BJ (cell line): Measurements from ENCODE around the gene PROX1. TPM values are rescaled to one million over a fixed set of nuclear protein-coding genes. Genes with fewer than 3 reads are reported as not detected.

Source experiments
- CTCF ChIA-PET: fragments of 350-600 bp; formaldehyde crosslinking; extraction: SDS; loops from one replicate; lab custom pipeline; 2021; ENCODE audit warnings: antibody characterized with exemption, inconsistent platforms; lab: Yijun Ruan, JAX
- POLR2A ChIA-PET: fragments of 300-600 bp; sonication (Branson Sonifier 250); formaldehyde crosslinking; extraction: SDS; loops from one replicate; lab custom pipeline; 2021; ENCODE audit warnings: antibody characterized with exemption; lab: Charles Lee
- DNase-seq: peaks from one replicate; pipeline ENCODE4 v3.0.0-alpha.2; 2011; ENCODE audit warnings: low read depth
- H3K27me3 ChIP-seq: 2 replicates; pipeline ENCODE4 v1.6.0; 2011; ENCODE audit warnings: low read length; ENCODE audit not compliant: control insufficient read depth, insufficient read depth
- H3K36me3 ChIP-seq: 2 replicates; pipeline ENCODE4 v1.5.1; 2011; ENCODE audit warnings: low read length; ENCODE audit not compliant: control insufficient read depth, insufficient read depth
- H3K4me3 ChIP-seq: 2 replicates; pipeline ENCODE4 v1.5.1; 2011; ENCODE audit warnings: low read depth, mild to moderate bottlenecking, control low read depth, low read length
- polyA plus RNA-seq: library from polyadenylated mRNA; depleted of rRNA; stranded (reverse); fragments of >200 nt; gene quantifications from 2 replicates; pipeline ENCODE4 v1.2.3, GENCODE V29; 2011
- TF ChIP-seq, protein P1 (sequence below): IDR thresholded peaks from 2 replicates; pipeline ENCODE4 v1.5.1; 2011; ENCODE audit warnings: low read depth, mild to moderate bottlenecking, control low read depth, inconsistent platforms, low read length, moderate library complexity; ENCODE audit not compliant: insufficient read depth

The PROX1 gene
- polyA plus RNA-seq, 1 experiment, result 0.11 TPM

DNA sequence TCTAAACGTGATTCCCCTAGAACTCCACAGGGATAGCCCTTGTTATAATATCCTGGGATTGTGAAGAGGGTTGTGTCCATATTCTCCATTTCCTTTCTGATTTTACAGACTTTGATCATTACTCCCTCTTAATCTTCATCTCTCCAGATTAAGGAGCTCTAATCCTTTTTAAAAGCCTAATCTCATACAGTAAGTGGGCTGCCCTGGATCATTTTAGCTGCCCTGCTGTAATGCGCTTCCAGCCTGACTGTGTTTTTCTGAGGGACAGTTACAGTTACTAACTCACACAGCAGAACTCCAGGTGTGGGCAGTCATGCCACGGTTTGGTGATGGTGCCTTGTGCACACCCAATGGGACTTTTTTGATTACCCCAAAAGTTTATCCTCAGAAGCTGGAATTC lies 33.5 kb downstream of the PROX1 start:
- H3K36me3 ChIP-seq, result no peaks in the 10 kb centered on the region
- no peak for DNase-seq
- no peak overlapping the region for H3K4me3 ChIP-seq
- no peaks in the 10 kb centered on the region for H3K27me3 ChIP-seq
- ChIA-PET CTCF (no interaction called here), POLR2A (no interaction called here)
- TF ChIP-seq, protein P1, sequence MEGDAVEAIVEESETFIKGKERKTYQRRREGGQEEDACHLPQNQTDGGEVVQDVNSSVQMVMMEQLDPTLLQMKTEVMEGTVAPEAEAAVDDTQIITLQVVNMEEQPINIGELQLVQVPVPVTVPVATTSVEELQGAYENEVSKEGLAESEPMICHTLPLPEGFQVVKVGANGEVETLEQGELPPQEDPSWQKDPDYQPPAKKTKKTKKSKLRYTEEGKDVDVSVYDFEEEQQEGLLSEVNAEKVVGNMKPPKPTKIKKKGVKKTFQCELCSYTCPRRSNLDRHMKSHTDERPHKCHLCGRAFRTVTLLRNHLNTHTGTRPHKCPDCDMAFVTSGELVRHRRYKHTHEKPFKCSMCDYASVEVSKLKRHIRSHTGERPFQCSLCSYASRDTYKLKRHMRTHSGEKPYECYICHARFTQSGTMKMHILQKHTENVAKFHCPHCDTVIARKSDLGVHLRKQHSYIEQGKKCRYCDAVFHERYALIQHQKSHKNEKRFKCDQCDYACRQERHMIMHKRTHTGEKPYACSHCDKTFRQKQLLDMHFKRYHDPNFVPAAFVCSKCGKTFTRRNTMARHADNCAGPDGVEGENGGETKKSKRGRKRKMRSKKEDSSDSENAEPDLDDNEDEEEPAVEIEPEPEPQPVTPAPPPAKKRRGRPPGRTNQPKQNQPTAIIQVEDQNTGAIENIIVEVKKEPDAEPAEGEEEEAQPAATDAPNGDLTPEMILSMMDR, result no peak

DNA sequence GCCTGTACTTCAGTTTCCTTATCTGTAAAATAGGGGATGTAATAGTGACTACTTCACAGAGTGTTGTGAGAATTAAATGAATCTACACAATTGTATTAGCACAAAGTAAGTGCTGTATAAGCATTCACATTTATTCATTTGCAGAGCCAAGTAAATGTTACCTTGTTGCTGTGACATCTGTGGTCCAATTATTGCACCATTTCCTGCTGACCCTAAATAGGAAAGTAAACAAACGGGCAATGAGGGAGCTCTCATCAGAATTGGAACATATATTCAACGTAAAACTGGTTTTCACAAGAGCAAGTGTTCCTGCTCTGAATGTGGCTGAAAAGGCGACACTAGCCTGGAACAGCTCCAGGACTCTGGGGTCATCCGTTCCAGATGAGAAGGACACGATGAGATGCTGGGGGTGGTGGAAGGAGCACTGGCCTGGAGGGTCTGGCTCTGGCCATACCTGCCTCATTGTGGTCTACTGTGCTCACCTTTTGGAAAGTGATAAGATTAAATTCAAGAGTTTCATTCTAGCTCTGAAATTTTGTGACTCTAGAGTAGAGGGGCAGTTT lies 34.5 kb downstream of the PROX1 start:
- H3K4me3 ChIP-seq, result no peak overlapping the region
- ChIA-PET POLR2A (no interaction called here), CTCF (no interaction called here)
- no peak for DNase-seq
- H3K27me3 ChIP-seq, result no peaks in the 10 kb centered on the region
- TF ChIP-seq, protein P1, result no peak
- no peaks in the 10 kb centered on the region for H3K36me3 ChIP-seq

DNA sequence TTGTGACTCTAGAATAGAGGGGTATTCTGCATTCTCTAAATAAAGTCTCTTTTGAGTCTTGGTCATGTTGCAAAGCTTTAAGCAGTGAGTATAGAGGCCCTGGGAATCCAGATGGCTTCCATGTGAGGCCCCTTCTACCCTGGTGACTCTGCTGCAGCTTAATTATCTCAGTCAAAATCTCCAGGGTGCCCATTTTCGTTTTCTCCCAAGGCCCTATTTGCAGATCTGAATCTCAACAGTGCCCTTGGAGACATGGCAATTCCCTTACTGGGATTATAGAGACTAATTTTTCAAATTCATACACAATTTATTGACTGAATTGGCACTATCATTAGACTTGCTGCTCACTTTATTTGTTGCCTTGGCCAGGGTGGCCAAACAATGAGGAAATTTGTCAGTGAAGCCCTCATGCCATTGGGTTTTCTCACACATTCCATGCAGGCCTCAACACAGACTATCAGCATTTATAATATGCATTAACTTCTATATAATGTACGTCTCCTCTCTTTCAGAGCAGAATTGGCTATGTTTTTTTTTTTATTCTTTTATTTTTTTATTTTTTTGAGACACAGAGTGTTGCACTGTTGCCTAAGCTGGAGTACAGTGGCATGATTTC lies 35.1 kb downstream of the PROX1 start:
- DNase-seq, result no peak
- Histone ChIP-seq H3K36me3 (no peaks in the 10 kb centered on the region), H3K4me3 (no peak overlapping the region), H3K27me3 (no peaks in the 10 kb centered on the region)
- TF ChIP-seq, protein P1, result no peak
- ChIA-PET CTCF (no interaction called here), POLR2A (no interaction called here)

DNA sequence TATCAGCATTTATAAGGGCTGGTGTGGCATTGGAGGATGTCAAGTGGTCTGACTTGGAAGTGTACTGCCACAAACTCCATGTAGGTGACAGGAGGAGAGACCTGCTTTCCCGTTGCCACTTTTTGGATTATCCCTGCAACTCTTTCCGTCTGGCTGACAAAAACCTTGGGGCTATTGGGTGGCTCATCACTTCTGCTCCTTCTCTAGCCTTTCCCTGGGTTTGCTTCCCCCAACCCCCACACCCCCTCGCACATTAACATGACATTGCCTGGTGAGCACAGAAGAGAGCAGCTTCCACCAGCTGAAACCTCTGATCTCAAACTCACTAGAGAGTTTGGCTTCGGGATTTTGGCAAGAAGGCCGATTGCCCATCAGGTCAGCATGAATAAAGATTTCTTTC lies 39.2 kb downstream of the PROX1 start:
- TF ChIP-seq, protein P1, result no peak
- POLR2A ChIA-PET, result no interaction called here
- Histone ChIP-seq H3K4me3 (no peak overlapping the region), H3K36me3 (no peaks in the 10 kb centered on the region), H3K27me3 (no peaks in the 10 kb centered on the region)
- DNase-seq, result no peak
- CTCF ChIA-PET, result no interaction called here

DNA sequence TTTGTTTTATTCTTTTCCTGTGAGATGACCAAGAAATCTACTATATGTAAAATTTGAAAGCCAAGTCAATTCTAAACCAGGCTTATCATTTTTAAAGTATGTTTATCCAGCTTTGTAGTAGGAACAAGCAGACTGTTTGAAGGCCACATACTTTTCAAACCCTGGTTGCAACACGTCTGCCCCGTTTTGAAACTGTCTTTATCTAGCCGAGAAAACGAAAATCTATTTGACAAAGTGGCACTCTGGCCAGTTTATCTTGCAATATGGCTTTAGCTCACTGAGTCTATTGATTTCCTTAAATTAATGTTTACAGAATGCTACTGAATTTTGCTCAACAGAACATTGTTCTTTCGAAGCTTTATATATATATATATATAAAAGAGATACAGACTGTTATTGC lies 39.7 kb downstream of the PROX1 start:
- TF ChIP-seq, protein P1, result no peak
- CTCF ChIA-PET, result no interaction called here
- H3K36me3 ChIP-seq, result no peaks in the 10 kb centered on the region
- no peaks in the 10 kb centered on the region for H3K27me3 ChIP-seq
- POLR2A ChIA-PET, result no interaction called here
- DNase-seq, result no peak
- no peak overlapping the region for H3K4me3 ChIP-seq
